Endothelial cell of umbilical vein (primary cell): ENCODE measurements around the gene EPO. TPM values are rescaled to one million over a fixed set of nuclear protein-coding genes. Genes with fewer than 3 reads are reported as not detected.

Experiments
- BruUV-seq: library from RNA; stranded (reverse); fragments of 400-500 nt; replicated peaks from 2 replicates; lab custom pipeline; 2021; lab: Mats Ljungman, UMichigan
- CTCF ChIA-PET: fragments of 300-600, 350-600 bp; sonication (Branson Sonifier 250); formaldehyde crosslinking; loops from one replicate; lab custom pipeline; 2021; ENCODE audit warnings: antibody characterized with exemption, inconsistent platforms; lab: Charles Lee
- POLR2A ChIA-PET: fragments of 300-600, 350-600 bp; sonication (Branson Sonifier 250); formaldehyde crosslinking; loops from one replicate; lab custom pipeline; 2021; ENCODE audit warnings: antibody characterized with exemption, inconsistent platforms; lab: Charles Lee
- DNase-seq: peaks from one replicate; pipeline ENCODE4 v3.0.0-alpha.2; 2011; ENCODE audit warnings: low read depth, low spot score
- FAIRE-seq: peaks from 2 replicates; lab custom pipeline; 2011; peaks lifted over from hg19 to GRCh38; lab: Jason Lieb, UNC
- H2AFZ ChIP-seq: 2 replicates; pipeline ENCODE4 v1.6.0; 2012; ENCODE audit warnings: low read depth, low read length, control low read depth, inconsistent platforms
- H3K27ac ChIP-seq: 2 replicates; pipeline ENCODE4 v1.5.1; 2011; ENCODE audit warnings: low read depth, mild to moderate bottlenecking, control low read depth, low read length, moderate library complexity; ENCODE audit not compliant: insufficient read depth
- H3K27me3 ChIP-seq, 2 experiments: 2 replicates each; pipeline versions ENCODE4 v1.6.0 to v1.6.1; 2011; ENCODE audit warnings: low read length in 2 of 2, mixed read lengths in 1 of 2; ENCODE audit not compliant: control insufficient read depth in 2 of 2, insufficient read depth in 2 of 2
- H3K36me3 ChIP-seq, 2 experiments: 2 replicates in 1 of 2; 3 replicates in 1 of 2; pipeline ENCODE4 v1.5.1; 2011; ENCODE audit warnings: low read length in 2 of 2, mild to moderate bottlenecking in 1 of 2, moderate library complexity in 1 of 2; ENCODE audit not compliant: control insufficient read depth in 2 of 2, insufficient read depth in 2 of 2; ENCODE audit errors: extremely low read depth in 1 of 2
- H3K4me1 ChIP-seq: 3 replicates; pipeline ENCODE4 v1.5.1; 2011; ENCODE audit warnings: mild to moderate bottlenecking, low read length; ENCODE audit not compliant: control insufficient read depth, insufficient read depth; ENCODE audit errors: extremely low read depth
- H3K4me2 ChIP-seq: 2 replicates; pipeline ENCODE4 v1.6.1; 2011; ENCODE audit warnings: low read length, control low read depth, mixed read lengths; ENCODE audit not compliant: insufficient read depth
- H3K4me3 ChIP-seq, 3 experiments: fragments of 200-600 bp in 1 of 3; sonication (generic), shearing (Covaris generic) in 1 of 3; replicated peaks in 1 of 3; 2 replicates each; pipeline ENCODE4 v1.5.1; 2011 to 2016; ENCODE audit warnings: control low read depth in 3 of 3, low read length in 3 of 3, mild to moderate bottlenecking in 2 of 3, inconsistent platforms in 1 of 3, low read depth in 1 of 3, moderate library complexity in 1 of 3; ENCODE audit not compliant: insufficient read depth in 1 of 3
- H3K79me2 ChIP-seq: 2 replicates; pipeline ENCODE4 v1.6.0; 2012; ENCODE audit warnings: low read length, inconsistent platforms; ENCODE audit not compliant: control insufficient read depth, insufficient read depth
- H3K9ac ChIP-seq: replicated peaks from 2 replicates; pipeline ENCODE3; 2011; ENCODE audit warnings: low read length, control low read depth; ENCODE audit not compliant: insufficient read depth; ENCODE audit errors: extremely low read depth
- H3K9me1 ChIP-seq: replicated peaks from 3 replicates; pipeline ENCODE4 v1.6.0; 2011; ENCODE audit warnings: mild to moderate bottlenecking, low read length; ENCODE audit not compliant: control insufficient read depth, insufficient read depth; ENCODE audit errors: extremely low read depth
- H3K9me3 ChIP-seq: replicated peaks from 2 replicates; pipeline ENCODE4 v1.5.1; 2012; ENCODE audit warnings: low read length, inconsistent platforms; ENCODE audit not compliant: control insufficient read depth, insufficient read depth
- H4K20me1 ChIP-seq: replicated peaks from 2 replicates; pipeline ENCODE3; 2011; ENCODE audit warnings: mild to moderate bottlenecking, low read length; ENCODE audit not compliant: control insufficient read depth, insufficient read depth; ENCODE audit errors: extremely low read depth
- CTCF ChIP-seq, 2 donors: IDR thresholded peaks; 1 replicate in 1 of 2; 2 replicates in 1 of 2; pipeline ENCODE4 v1.5.1; 2011; ENCODE audit warnings: low read length in 2 of 2, mild to moderate bottlenecking in 2 of 2, moderate library complexity in 2 of 2, control low read depth in 1 of 2, inconsistent platforms in 1 of 2, low read depth in 1 of 2; ENCODE audit not compliant: insufficient read depth in 1 of 2; ENCODE audit errors: extremely low read depth in 1 of 2
- EZH2 ChIP-seq: IDR thresholded peaks from 2 replicates; pipeline ENCODE4 v1.6.1; 2012; ENCODE audit warnings: borderline replicate concordance, low read depth, mild to moderate bottlenecking, moderate library complexity, low read length, inconsistent platforms; ENCODE audit not compliant: severe bottlenecking
- FOS ChIP-seq: IDR thresholded peaks from 2 replicates; pipeline ENCODE4 v1.6.1; 2011; ENCODE audit warnings: mild to moderate bottlenecking, low read length, moderate library complexity, borderline replicate concordance; ENCODE audit not compliant: insufficient read depth
- GATA2 ChIP-seq: IDR thresholded peaks from 2 replicates; pipeline ENCODE4 v1.7.0; 2011; ENCODE audit warnings: low read depth, mild to moderate bottlenecking, moderate library complexity, mixed read lengths, low read length; ENCODE audit not compliant: insufficient read length, insufficient read depth
- JUN ChIP-seq: IDR thresholded peaks from 2 replicates; pipeline ENCODE4 v1.6.1; 2011; ENCODE audit warnings: borderline replicate concordance, low read depth; ENCODE audit not compliant: insufficient read length, insufficient read depth
- MAX ChIP-seq: IDR thresholded peaks from 2 replicates; pipeline ENCODE4 v1.6.1; 2011; ENCODE audit not compliant: insufficient read depth, insufficient read length
- MYC ChIP-seq: IDR thresholded peaks from one replicate; pipeline ENCODE4 v1.6.1; 2011; ENCODE audit warnings: mild to moderate bottlenecking, low read depth, low read length
- POLR2A ChIP-seq: IDR thresholded peaks from 2 replicates; pipeline ENCODE4 v1.6.1; 2012; ENCODE audit warnings: low read depth, mild to moderate bottlenecking, control low read depth, low read length
- POLR2AphosphoS5 ChIP-seq: IDR thresholded peaks from 2 replicates; pipeline ENCODE4 v1.6.1; 2012; ENCODE audit warnings: low read depth, mild to moderate bottlenecking, control low read depth, low read length, moderate library complexity; ENCODE audit not compliant: insufficient read depth
- dilution Hi-C: fragments of 300-500 bp; cut with MboI; formaldehyde crosslinking; loops from one replicate; pipeline ENCODE4 v1.15.0; 2019; ENCODE audit warnings: low sequenced_read_pairs; ENCODE audit not compliant: extremely low pct_ligation_motif_present
- intact Hi-C: fragments of 100-400 bp; cut with micrococcal nuclease; formaldehyde crosslinking; loops from one replicate; pipeline ENCODE4 v1.10.0; 2022
- polyA plus RNA-seq, 4 experiments: library from polyadenylated mRNA; depleted of rRNA in 3 of 4; stranded (reverse) in 3 of 4; unstranded in 1 of 4; fragments of >200 nt; gene quantifications; 2 replicates each; pipeline versions ENCODE4 v1.2.1 to v1.2.3, GENCODE V29; 2011 to 2012; ENCODE audit warnings: missing spikeins in 1 of 4
- total RNA-seq: library from RNA; stranded (reverse); gene quantifications from 2 replicates; pipeline ENCODE4 v1.2.3, GENCODE V29; 2021

The EPO gene
- total and polyA plus RNA-seq, 2 donors (not counting 3 experiments of a cell fraction or from before 2014, with no cell fraction given), result not detected

GRCh38 chr7:100752994-100753393 is 32.7 kb downstream of the EPO start:
- Histone ChIP-seq H3K79me2 (no peaks in the 10 kb centered on the region), H2AFZ (no peak overlapping the region), H3K4me2 (no peak overlapping the region), H3K27me3 (peaks cover 9 to 13% of the 10 kb centered on the region in 2 experiments), H3K9me3 (no peaks in the 10 kb centered on the region), H4K20me1 (no peaks in the 10 kb centered on the region), H3K36me3 (no peaks in the 10 kb centered on the region), H3K9me1 (no peaks in the 10 kb centered on the region), H3K27ac (no peak overlapping the region), H3K9ac (no peak overlapping the region), H3K4me1 (no peaks in the 10 kb centered on the region), H3K4me3 (no peak overlapping the region)
- ChIA-PET POLR2A (no interaction called here), CTCF (interaction anchor here (1.0 kb wide), 1 partner anchor 15 kb away, joined by 3 read pairs; no protein-coding TSS in a partner anchor)
- FAIRE-seq, result no peak
- TF ChIP-seq JUN, result no peak
- no peak for TF ChIP-seq EZH2
- TF ChIP-seq CTCF (IDR thresholded peaks at IDR 0.05; ENCODE audit: extremely low read depth in 1 of 2, insufficient read depth in 1 of 2, low read depth in 1 of 2, low read length in 2 of 2), result no peak
- TF ChIP-seq GATA2, result no peak
- TF ChIP-seq MAX, result no peak
- no peak for TF ChIP-seq FOS
- no peak for TF ChIP-seq MYC
- no peak for TF ChIP-seq POLR2A
- TF ChIP-seq POLR2AphosphoS5, result no peak
- DNase-seq, result no peak
- BruUV-seq, result no TSS peak
- intact Hi-C loops (no loop called here), dilution Hi-C loops (no loop called here)
